Fibroblast of skin of scalp (primary cell): ENCODE results near the gene EXD3.

Experiments used
- DNase-seq: peaks from one replicate; pipeline ENCODE4 v3.0.0-alpha.2; 2013

The EXD3 gene

GRCh38 chr9:137376386-137376785, 46.6 kb downstream of the EXD3 start:
- DNase-seq, result no peak

GRCh38 chr9:137375321-137376058, 47.5 kb downstream of the EXD3 start:
- DNase-seq, result no peak

GRCh38 chr9:137374131-137374845, 48.7 kb downstream of the EXD3 start:
- no peak for DNase-seq

GRCh38 chr9:137373611-137373980, 49.4 kb downstream of the EXD3 start:
- DNase-seq, result no peak

- no peak for DNase-seq
These were observed 50.0 kb downstream of the EXD3 start for GRCh38 chr9:137372693-137373610.

GRCh38 chr9:137371946-137372651, 50.9 kb downstream of the EXD3 start:
- no peak for DNase-seq

- DNase-seq, result no peak
These were observed 51.4 kb downstream of the EXD3 start for GRCh38 chr9:137371521-137371941.

GRCh38 chr9:137370865-137371520, 52.0 kb downstream of the EXD3 start:
- no peak for DNase-seq

GRCh38 chr9:137369911-137370764, 52.8 kb downstream of the EXD3 start:
- no peak for DNase-seq

- no peak for DNase-seq
These were observed 53.7 kb downstream of the EXD3 start for GRCh38 chr9:137369061-137369787.

- DNase-seq, result no peak
These were observed 54.4 kb downstream of the EXD3 start for GRCh38 chr9:137368431-137369035.

- DNase-seq, result no peak
These were observed 55.2 kb downstream of the EXD3 start for GRCh38 chr9:137367506-137368430.

GRCh38 chr9:137366891-137367381, 56.0 kb downstream of the EXD3 start:
- DNase-seq, result no peak

- no peak for DNase-seq
These were observed 56.5 kb downstream of the EXD3 start for GRCh38 chr9:137366445-137366810.

GRCh38 chr9:137365552-137366444, 57.2 kb downstream of the EXD3 start:
- no peak for DNase-seq

- no peak for DNase-seq
These were observed 57.9 kb downstream of the EXD3 start for GRCh38 chr9:137365056-137365455.

GRCh38 chr9:137359850-137360249, 63.1 kb downstream of the EXD3 start:
- no peak for DNase-seq
